PFSK-1 (cell line): ENCODE results near the gene ADSL.

ENCODE experiments used
- POLR2AphosphoS5 ChIP-seq: IDR thresholded peaks from 2 replicates; pipeline ENCODE4 v1.6.1; 2012; ENCODE audit warnings: low read depth, mild to moderate bottlenecking, control low read depth, low read length, moderate library complexity
- SIN3A ChIP-seq: IDR thresholded peaks from 2 replicates; pipeline ENCODE4 v1.6.1; 2012; ENCODE audit warnings: mild to moderate bottlenecking, low read length, moderate library complexity, borderline replicate concordance; ENCODE audit not compliant: insufficient read depth
- TAF1 ChIP-seq: IDR thresholded peaks from 2 replicates; pipeline ENCODE4 v1.6.1; 2012; ENCODE audit warnings: low read length, control low read depth, borderline replicate concordance; ENCODE audit not compliant: insufficient read depth
- TF ChIP-seq, protein P1 (sequence below), 2 experiments: IDR thresholded peaks; 2 replicates each; pipeline versions ENCODE4 v1.6.1 to v1.8.0; 2011 to 2012; ENCODE audit warnings: low read depth in 2 of 2, low read length in 2 of 2, control low read depth in 1 of 2, inconsistent platforms in 1 of 2, mild to moderate bottlenecking in 1 of 2, moderate library complexity in 1 of 2; ENCODE audit not compliant: insufficient read depth in 1 of 2

DNA sequence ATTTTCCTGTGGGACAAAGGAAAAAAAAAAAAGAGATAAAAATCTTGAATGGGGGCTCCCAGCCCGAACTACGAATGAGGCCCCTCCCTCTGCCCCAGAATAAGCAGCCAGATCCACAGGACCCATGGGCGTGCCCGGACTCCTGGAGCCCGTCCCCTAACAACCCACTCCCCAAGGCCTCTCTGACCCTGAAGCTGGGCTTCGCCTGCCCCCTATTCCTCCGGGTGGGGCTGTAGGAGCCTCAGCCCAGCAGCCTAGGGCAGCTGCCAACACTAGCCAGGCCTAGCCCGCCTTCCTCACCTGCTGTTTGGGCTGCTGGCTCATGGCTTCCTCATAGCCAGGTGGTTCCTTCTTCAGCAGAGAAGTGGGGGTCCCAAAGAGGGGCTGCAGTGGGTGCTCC, 70.7 kb downstream of the ADSL start:
- no peak for TF ChIP-seq SIN3A
- TF ChIP-seq POLR2AphosphoS5, result no peak
- TF ChIP-seq, protein P1, sequence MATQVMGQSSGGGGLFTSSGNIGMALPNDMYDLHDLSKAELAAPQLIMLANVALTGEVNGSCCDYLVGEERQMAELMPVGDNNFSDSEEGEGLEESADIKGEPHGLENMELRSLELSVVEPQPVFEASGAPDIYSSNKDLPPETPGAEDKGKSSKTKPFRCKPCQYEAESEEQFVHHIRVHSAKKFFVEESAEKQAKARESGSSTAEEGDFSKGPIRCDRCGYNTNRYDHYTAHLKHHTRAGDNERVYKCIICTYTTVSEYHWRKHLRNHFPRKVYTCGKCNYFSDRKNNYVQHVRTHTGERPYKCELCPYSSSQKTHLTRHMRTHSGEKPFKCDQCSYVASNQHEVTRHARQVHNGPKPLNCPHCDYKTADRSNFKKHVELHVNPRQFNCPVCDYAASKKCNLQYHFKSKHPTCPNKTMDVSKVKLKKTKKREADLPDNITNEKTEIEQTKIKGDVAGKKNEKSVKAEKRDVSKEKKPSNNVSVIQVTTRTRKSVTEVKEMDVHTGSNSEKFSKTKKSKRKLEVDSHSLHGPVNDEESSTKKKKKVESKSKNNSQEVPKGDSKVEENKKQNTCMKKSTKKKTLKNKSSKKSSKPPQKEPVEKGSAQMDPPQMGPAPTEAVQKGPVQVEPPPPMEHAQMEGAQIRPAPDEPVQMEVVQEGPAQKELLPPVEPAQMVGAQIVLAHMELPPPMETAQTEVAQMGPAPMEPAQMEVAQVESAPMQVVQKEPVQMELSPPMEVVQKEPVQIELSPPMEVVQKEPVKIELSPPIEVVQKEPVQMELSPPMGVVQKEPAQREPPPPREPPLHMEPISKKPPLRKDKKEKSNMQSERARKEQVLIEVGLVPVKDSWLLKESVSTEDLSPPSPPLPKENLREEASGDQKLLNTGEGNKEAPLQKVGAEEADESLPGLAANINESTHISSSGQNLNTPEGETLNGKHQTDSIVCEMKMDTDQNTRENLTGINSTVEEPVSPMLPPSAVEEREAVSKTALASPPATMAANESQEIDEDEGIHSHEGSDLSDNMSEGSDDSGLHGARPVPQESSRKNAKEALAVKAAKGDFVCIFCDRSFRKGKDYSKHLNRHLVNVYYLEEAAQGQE (IDR thresholded peaks at IDR 0.05; ENCODE audit: insufficient read depth in 1 of 2, low read depth in 2 of 2, low read length in 2 of 2), result no peak
- no peak for TF ChIP-seq TAF1
